IMR-90 (cell line): Measurements from ENCODE around the gene NR6A1. TPM values are rescaled to one million over a fixed set of nuclear protein-coding genes. Genes with fewer than 3 reads are reported as not detected.
A peak's percentile ranks its signal among the peaks of the same experiment; 100 is the strongest.

Source experiments
- ATAC-seq: fragments of 200-7000 bp; cut with Tn5 transposase; 2 replicates; pipeline ENCODE4 v1.9.1; 2020; ENCODE audit warnings: low read depth, mild to moderate bottlenecking, moderate library complexity
- BruUV-seq: library from RNA; stranded (reverse); fragments of 400-500 nt; replicated peaks from 2 replicates; lab custom pipeline; 2021; lab: Mats Ljungman, UMichigan
- CTCF ChIA-PET: fragments of 300-600 bp; formaldehyde crosslinking; extraction: SDS; loops from one replicate; lab custom pipeline; 2021; ENCODE audit warnings: antibody characterized with exemption; lab: Yijun Ruan, JAX
- POLR2A ChIA-PET: fragments of 300-600 bp; sonication (Branson Sonifier 250); formaldehyde crosslinking; loops from one replicate; lab custom pipeline; 2022; ENCODE audit warnings: antibody characterized with exemption; ENCODE audit not compliant: unreplicated experiment; lab: Charles Lee
- DNase-seq: peaks from one replicate; pipeline ENCODE4 v3.0.0; 2013
- H2AFZ ChIP-seq: replicated peaks from 2 replicates; pipeline ENCODE3; 2013; ENCODE audit warnings: low read length, mild to moderate bottlenecking; ENCODE audit not compliant: poor library complexity
- H2AK5ac ChIP-seq: 2 replicates; pipeline ENCODE4 v1.6.1; 2013; ENCODE audit warnings: low read depth, low read length, inconsistent platforms
- H2AK9ac ChIP-seq: replicated peaks from 2 replicates; pipeline ENCODE3; 2013; ENCODE audit warnings: mild to moderate bottlenecking, low read depth, low read length, moderate library complexity; ENCODE audit not compliant: poor library complexity
- H2BK120ac ChIP-seq: 2 replicates; pipeline ENCODE4 v1.6.1; 2013; ENCODE audit warnings: low read depth, low read length, inconsistent platforms
- H2BK15ac ChIP-seq: 3 replicates; pipeline ENCODE4 v1.6.1; 2013; ENCODE audit warnings: low read depth, low read length, inconsistent platforms
- H2BK20ac ChIP-seq: 2 replicates; pipeline ENCODE4 v1.6.1; 2013; ENCODE audit warnings: low read depth, mild to moderate bottlenecking, inconsistent platforms, low read length, moderate library complexity
- H2BK5ac ChIP-seq: 2 replicates; pipeline ENCODE4 v1.6.1; 2013; ENCODE audit warnings: mild to moderate bottlenecking, low read depth, low read length, inconsistent platforms; ENCODE audit not compliant: poor library complexity, severe bottlenecking
- H3K14ac ChIP-seq: replicated peaks from 2 replicates; pipeline ENCODE4 v1.6.1; 2013; ENCODE audit warnings: low read depth, low read length, inconsistent platforms
- H3K18ac ChIP-seq: 2 replicates; pipeline ENCODE4 v1.6.1; 2013; ENCODE audit warnings: low read depth, low read length, control low read depth
- H3K23ac ChIP-seq: 2 replicates; pipeline ENCODE4 v1.6.1; 2013; ENCODE audit warnings: low read depth, low read length, inconsistent platforms
- H3K27ac ChIP-seq: 2 replicates; pipeline ENCODE4 v1.5.1; 2013; ENCODE audit warnings: mild to moderate bottlenecking, control low read depth, low read length; ENCODE audit not compliant: insufficient read depth
- H3K27me3 ChIP-seq: 2 replicates; pipeline ENCODE4 v1.6.1; 2013; ENCODE audit warnings: low read length; ENCODE audit not compliant: control insufficient read depth, insufficient read depth
- H3K36me3 ChIP-seq: 2 replicates; pipeline ENCODE4 v1.6.1; 2013; ENCODE audit warnings: low read length, mixed read lengths; ENCODE audit not compliant: control insufficient read depth, insufficient read depth
- H3K4ac ChIP-seq: 2 replicates; pipeline ENCODE4 v1.6.1; 2013; ENCODE audit warnings: low read depth, low read length, inconsistent platforms
- H3K4me1 ChIP-seq: 2 replicates; pipeline ENCODE4 v1.6.1; 2013; ENCODE audit warnings: low read length, mixed read lengths; ENCODE audit not compliant: control insufficient read depth, insufficient read depth
- H3K4me2 ChIP-seq: 2 replicates; pipeline ENCODE4 v1.6.1; 2013; ENCODE audit warnings: low read depth, mild to moderate bottlenecking, control low read depth, low read length, moderate library complexity
- H3K4me3 ChIP-seq: 2 replicates; pipeline ENCODE4 v1.5.1; 2013; ENCODE audit warnings: low read depth, mild to moderate bottlenecking, control low read depth, low read length, moderate library complexity; ENCODE audit not compliant: insufficient read depth
- H3K56ac ChIP-seq: 2 replicates; pipeline ENCODE4 v1.6.1; 2013; ENCODE audit warnings: low read length, inconsistent platforms; ENCODE audit not compliant: insufficient read depth; ENCODE audit errors: extremely low read depth
- H3K79me1 ChIP-seq, 2 experiments: 2 replicates each; pipeline ENCODE4 v1.6.1; 2013; ENCODE audit warnings: low read length in 2 of 2, inconsistent platforms in 1 of 2, low read depth in 1 of 2
- H3K9ac ChIP-seq: 2 replicates; pipeline ENCODE4 v1.6.1; 2013; ENCODE audit warnings: low read depth, low read length, control low read depth
- H3K9me1 ChIP-seq: 2 replicates; pipeline ENCODE4 v1.6.1; 2013; ENCODE audit warnings: low read length, inconsistent platforms; ENCODE audit not compliant: insufficient read depth
- H3K9me3 ChIP-seq: 2 replicates; pipeline ENCODE4 v1.6.1; 2013; ENCODE audit warnings: low read length; ENCODE audit not compliant: control insufficient read depth, insufficient read depth
- H4K20me1 ChIP-seq: 2 replicates; pipeline ENCODE4 v1.6.1; 2013; ENCODE audit warnings: low read length, inconsistent platforms; ENCODE audit not compliant: insufficient read depth
- H4K5ac ChIP-seq: 2 replicates; pipeline ENCODE4 v1.6.1; 2013; ENCODE audit warnings: mild to moderate bottlenecking, low read depth, low read length, control low read depth
- H4K8ac ChIP-seq, 2 experiments: 2 replicates each; pipeline ENCODE4 v1.6.1; 2013; ENCODE audit warnings: low read depth in 2 of 2, low read length in 2 of 2, control low read depth in 1 of 2, inconsistent platforms in 1 of 2
- H4K91ac ChIP-seq: 2 replicates; pipeline ENCODE4 v1.6.1; 2013; ENCODE audit warnings: low read depth, low read length, inconsistent platforms; ENCODE audit not compliant: insufficient read depth
- MXI1 ChIP-seq: IDR thresholded peaks from 2 replicates; pipeline ENCODE4 v1.6.1; 2012; ENCODE audit warnings: low read depth, mild to moderate bottlenecking, low read length, moderate library complexity, borderline replicate concordance
- POLR2A ChIP-seq: IDR thresholded peaks from 2 replicates; pipeline ENCODE4 v1.6.1; 2012; ENCODE audit warnings: mild to moderate bottlenecking, low read depth, low read length
- WGBS, 2 experiments: methylation state at CpG; one replicate each; pipeline versions ENCODE4 v1.1.5 to v1.1.7; 2013; ENCODE audit warnings: missing lambda C conversion rate in 2 of 2; ENCODE audit not compliant: insufficient read length in 1 of 2; ENCODE audit errors: extremely low coverage in 2 of 2; 5-methylcytosine and 5-hydroxymethylcytosine counted together
- dilution Hi-C: fragments of 300-500 bp; cut with HindIII; formaldehyde crosslinking; loops from one replicate; pipeline ENCODE4 v1.14.3; 2018; ENCODE audit warnings: low sequenced_read_pairs; ENCODE audit not compliant: unreplicated experiment
- in situ Hi-C: fragments of 300-500 bp; cut with MboI; formaldehyde crosslinking; loops from 3 replicates; pipeline ENCODE4 v1.14.3; 2019; ENCODE audit warnings: low sequenced_read_pairs, inconsistent platforms, mixed read lengths
- intact Hi-C: fragments of 100-400 bp; cut with micrococcal nuclease; formaldehyde crosslinking; loops from 2 replicates; pipeline ENCODE4 v1.10.0; 2022
- polyA plus RNA-seq, 3 experiments: library from polyadenylated mRNA; depleted of rRNA; stranded (reverse); fragments of >200 nt; gene quantifications; 2 replicates each; pipeline ENCODE4 v1.2.3, GENCODE V29; 2012; ENCODE audit warnings: low replicate concordance in 1 of 3
- total RNA-seq: library from RNA; depleted of rRNA; stranded (reverse); fragments of >200 nt; gene quantifications from 2 replicates; pipeline ENCODE4 v1.2.3, GENCODE V29; 2012

NR6A1 gene
- total and polyA plus RNA-seq, 2 of the 4 experiments (the other 2 are of a cell fraction): 0.14 to 0.36 TPM

- Histone ChIP-seq H4K91ac (peak overlapping the region; percentile 98), H2AK5ac (peak overlapping the region; percentile 78), H3K4ac (peak overlapping the region; percentile 99), H4K20me1 (no peaks in the 10 kb centered on the region), H3K9me3 (no peaks in the 10 kb centered on the region), H3K4me3 (peak overlapping the region; percentile 57), H2BK20ac (peak overlapping the region; percentile 88), H3K4me2 (peak overlapping the region; percentile 90), H2BK120ac (peak overlapping the region; percentile 99), H3K27me3 (no peaks in the 10 kb centered on the region), H4K8ac (peak overlapping the region; percentile 59 to 98), H2BK5ac (peak overlapping the region; percentile 96), H2BK15ac (peak overlapping the region; percentile 59; the same call in 2 of the 3 replicates), H3K36me3 (no peaks in the 10 kb centered on the region), H3K23ac (peak overlapping the region; percentile 96), H3K79me1 (peaks cover 11 to 50% of the 10 kb centered on the region in 2 experiments), H3K9me1 (peaks cover 4% of the 10 kb centered on the region; the same call in 1 of the 2 replicates), H3K56ac (peak overlapping the region; percentile 100), H3K18ac (peak overlapping the region; percentile 90), H3K14ac (peak overlapping the region; percentile 100), H3K9ac (peak overlapping the region; percentile 92), H2AFZ (peak overlapping the region; percentile 91), H4K5ac (peak overlapping the region; percentile 93), H2AK9ac (peak overlapping the region; percentile 90), H3K27ac (peak overlapping the region; percentile 95), H3K4me1 (peaks cover 12% of the 10 kb centered on the region)
- peak; percentile 8; the same call in 1 of the 2 replicates for ATAC-seq
- intact Hi-C loops: no loop called here
- ChIA-PET POLR2A (interaction anchor here (0.5 to 0.7 kb wide), 6 partner anchors 11 to 85 kb away, joined by 3 to 12 read pairs (median 5); no protein-coding TSS in a partner anchor), CTCF (interaction anchor here (0.6 to 1.5 kb wide), 5 partner anchors 14 to 109 kb away, joined by 3 to 6 read pairs (median 3); no protein-coding TSS in a partner anchor)
- DNase-seq: peak; percentile 61
- no TSS peak for BruUV-seq
- 0% methylated on average over 3 of the region's 11 CpGs; no CpG with 5 or more reads in 1 of the 2 experiments for WGBS, 2 experiments
- dilution Hi-C loops: no loop called here
- in situ Hi-C loops: no loop called here
- TF ChIP-seq POLR2A (peak; percentile 50; the same call in 1 of the 2 replicates), MXI1 (no peak)
Observed at GRCh38 chr9:124660341-124660801, 110.7 kb downstream of the NR6A1 start.
